Measurements from ENCODE around the gene POR.
"Not testable (repeated sequence)": the region's sequence is repeated elsewhere in the genome, so short reads cannot be mapped to it uniquely, and the experiment has no call there.

Gene POR

GRCh38 chr7:75887669-75888369 lies 27.1 kb upstream of the POR start:
- no peak for DNase-seq

GRCh38 chr7:75888464-75889222 lies 26.3 kb upstream of the POR start:
- no peak for DNase-seq

- DNase-seq, result no peak
Observed at GRCh38 chr7:75889223-75889825, 25.6 kb upstream of the POR start.

- DNase-seq, result no peak
Observed at GRCh38 chr7:75889826-75890225, 25.1 kb upstream of the POR start.

- not testable (repeated sequence) for DNase-seq
Observed at GRCh38 chr7:75891237-75891636, 23.7 kb upstream of the POR start.

GRCh38 chr7:75891815-75892411 lies 23.0 kb upstream of the POR start:
- no peak for DNase-seq

- DNase-seq, result no peak
Observed at GRCh38 chr7:75892634-75893272, 22.2 kb upstream of the POR start.

GRCh38 chr7:75896803-75897327 lies 18.1 kb upstream of the POR start:
- no peak for DNase-seq

GRCh38 chr7:75900617-75901315 lies 14.2 kb upstream of the POR start:
- no peak for DNase-seq

- peak in 1 of 2 experiments; percentile 10 for DNase-seq
Observed at GRCh38 chr7:75905785-75906604, 9.0 kb upstream of the POR start.

- no peak for DNase-seq
Observed at GRCh38 chr7:75906991-75907667, 7.8 kb upstream of the POR start.

GRCh38 chr7:75907668-75908039 lies 7.3 kb upstream of the POR start:
- DNase-seq, result not testable (repeated sequence)

- DNase-seq, result no peak
Observed at GRCh38 chr7:75909521-75910132, 5.3 kb upstream of the POR start.

GRCh38 chr7:75911186-75911585 lies 3.8 kb upstream of the POR start:
- DNase-seq, result not testable (repeated sequence)

GRCh38 chr7:75913437-75913836 lies 1.5 kb upstream of the POR start:
- DNase-seq, result no peak

GRCh38 chr7:75914169-75914654 lies 743 bp upstream of the POR start:
- peak in 1 of 2 experiments; percentile 51 for DNase-seq

GRCh38 chr7:75915416-75916156 lies 631 bp downstream of the POR start:
- peak; percentile 24 to 32 for DNase-seq

- DNase-seq, result no peak
Observed at GRCh38 chr7:75916259-75916658, 1.3 kb downstream of the POR start.

All from Kasumi-1 (cell line).